Astrocyte of the hippocampus (primary cell): ENCODE measurements around the gene TGM1.
A peak's percentile ranks its signal among the peaks of the same experiment; 100 is the strongest.
"Not testable (repeated sequence)": the region's sequence is repeated elsewhere in the genome, so short reads cannot be mapped to it uniquely, and the experiment has no call there.

ENCODE experiments used
- DNase-seq: peaks from one replicate; pipeline ENCODE4 v3.0.0; 2011; ENCODE audit warnings: low read depth, low spot score

TGM1 gene

DNA sequence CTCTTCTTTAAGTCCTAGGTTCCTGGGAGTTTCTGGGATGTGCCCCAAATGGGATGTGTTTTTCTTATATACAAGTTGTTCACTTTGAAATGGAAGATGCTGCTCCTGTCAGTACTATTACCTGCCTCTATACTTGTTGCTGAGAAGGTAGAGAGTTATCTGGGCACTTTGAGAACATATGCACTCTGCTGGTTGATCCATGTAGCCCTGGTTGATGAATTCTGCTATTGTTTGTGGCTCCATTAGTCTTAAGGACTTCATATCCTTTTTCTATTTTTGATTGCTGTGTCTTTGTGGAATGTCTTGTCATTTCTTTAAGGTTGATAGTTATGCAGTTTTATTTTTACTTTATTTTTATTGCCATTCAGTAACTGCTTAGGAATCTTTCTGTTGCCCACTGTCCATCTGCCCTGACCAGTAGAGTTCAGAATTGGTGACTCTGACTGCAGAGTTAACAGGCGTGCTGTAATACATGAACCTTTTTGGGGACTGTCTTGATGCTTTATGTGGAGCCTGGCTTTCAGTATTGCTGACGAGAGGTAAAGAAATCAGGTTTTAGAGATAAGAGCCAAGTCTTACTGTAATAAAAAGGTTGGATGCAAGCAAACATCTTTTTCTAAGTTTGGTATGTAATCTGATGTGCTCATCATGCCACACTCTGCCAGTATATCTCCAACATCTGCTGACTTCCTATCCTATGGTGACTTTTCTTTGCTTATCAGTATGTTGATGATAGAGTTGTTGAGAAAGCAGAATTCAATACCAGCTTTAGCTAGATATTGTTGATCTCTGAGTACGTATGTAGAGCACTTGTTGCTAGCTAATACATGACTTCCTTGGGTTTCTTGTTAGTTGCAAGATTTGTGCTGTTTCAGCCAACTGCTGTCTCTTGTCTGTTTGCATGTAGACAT is 28.6 kb downstream of the TGM1 start:
- DNase-seq, result no peak

DNA sequence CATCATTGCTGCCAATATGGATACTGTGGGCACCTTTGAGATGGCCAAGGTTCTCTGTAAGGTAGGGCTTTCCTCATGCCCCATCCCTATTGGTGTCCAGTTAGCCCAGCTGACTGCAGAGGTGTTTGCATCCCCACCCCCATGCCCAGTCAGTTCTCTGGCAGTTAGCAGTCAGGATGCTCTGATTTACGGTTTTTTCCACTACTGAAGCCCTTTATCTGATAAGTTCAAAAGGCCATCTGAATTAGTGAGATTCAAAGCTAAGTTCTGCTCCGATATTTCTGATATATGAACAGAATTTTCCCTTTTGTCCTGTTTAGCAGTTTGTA is 29.5 kb downstream of the TGM1 start:
- DNase-seq, result no peak

DNA sequence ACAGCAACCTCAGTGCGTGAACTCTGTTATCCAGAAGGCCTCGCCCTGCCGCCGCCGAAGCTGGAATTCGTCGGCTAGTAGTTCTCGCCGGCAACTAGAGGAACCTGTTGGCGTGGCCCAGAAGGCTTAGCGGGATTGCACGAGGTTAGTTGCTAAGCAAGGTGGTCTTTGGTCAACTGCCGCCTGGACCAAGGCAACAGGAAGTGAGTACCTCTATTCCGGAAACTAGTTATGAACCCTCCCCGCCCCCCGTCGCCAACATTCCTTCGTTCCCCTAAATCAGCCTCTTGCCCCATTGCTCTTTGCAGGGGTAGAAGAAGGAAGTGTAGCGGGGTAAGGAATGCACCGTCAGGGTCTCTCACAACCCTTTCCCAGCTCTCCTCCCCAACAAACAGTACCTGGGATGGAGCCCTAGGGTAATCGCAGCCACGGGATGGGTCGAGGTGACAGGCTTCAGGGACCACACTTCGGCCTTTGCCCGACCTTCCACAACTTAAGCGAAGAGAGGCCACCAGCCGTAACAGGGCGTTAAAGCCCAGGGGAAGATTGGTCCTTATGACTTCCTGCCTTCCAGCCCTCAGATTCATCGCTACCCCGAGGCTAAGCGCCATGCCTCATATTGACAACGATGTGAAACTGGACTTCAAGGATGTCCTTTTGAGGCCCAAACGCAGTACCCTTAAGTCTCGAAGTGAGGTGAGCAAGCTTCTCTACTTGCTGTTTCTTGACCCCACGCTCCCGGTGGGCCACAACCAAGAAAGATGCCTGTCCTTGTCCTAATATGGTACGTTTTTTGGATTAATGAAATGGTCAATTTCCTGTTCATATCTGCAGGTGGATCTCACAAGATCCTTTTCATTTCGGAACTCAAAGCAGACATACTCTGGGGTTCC is 30.1 kb downstream of the TGM1 start, which contains the start of gene GMPR2:
GMPR2 (plus strand) TSS at position 285 of the 893 bp plus-strand sequence; CDS start at position 610, 325 bp downstream.
- DNase-seq, result no peak

DNA sequence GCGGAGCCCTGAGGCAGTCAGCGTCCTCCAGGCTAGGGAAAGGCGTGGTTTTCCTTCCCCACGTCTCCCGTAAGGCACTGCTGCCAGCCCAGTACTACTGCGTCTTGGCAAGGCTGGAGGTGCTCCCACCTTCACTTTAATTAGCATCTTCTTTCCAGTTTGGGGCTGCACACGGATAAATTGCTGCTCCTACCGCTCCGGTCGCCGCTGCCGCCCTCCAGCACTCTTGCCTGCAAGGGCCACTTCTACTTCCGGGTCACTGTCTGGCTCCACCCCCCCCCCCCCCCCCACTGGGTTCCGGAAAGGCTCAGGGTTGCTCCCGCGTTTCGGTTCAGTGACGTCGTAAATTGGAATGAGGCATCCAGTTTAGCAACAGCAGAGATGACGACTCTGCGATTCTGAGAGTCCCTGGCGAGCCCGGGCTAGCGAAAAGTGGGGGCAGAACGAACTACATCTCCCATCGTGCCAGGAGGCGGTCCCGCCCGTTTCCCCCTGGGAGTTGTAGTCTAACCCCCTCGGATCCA is 30.8 kb downstream of the TGM1 start, which contains the start of gene NEDD8:
NEDD8 (minus strand) TSS at position 247 of the 524 bp plus-strand sequence; CDS start at position 147, 100 bp downstream.
- DNase-seq, result peak; percentile 96

DNA sequence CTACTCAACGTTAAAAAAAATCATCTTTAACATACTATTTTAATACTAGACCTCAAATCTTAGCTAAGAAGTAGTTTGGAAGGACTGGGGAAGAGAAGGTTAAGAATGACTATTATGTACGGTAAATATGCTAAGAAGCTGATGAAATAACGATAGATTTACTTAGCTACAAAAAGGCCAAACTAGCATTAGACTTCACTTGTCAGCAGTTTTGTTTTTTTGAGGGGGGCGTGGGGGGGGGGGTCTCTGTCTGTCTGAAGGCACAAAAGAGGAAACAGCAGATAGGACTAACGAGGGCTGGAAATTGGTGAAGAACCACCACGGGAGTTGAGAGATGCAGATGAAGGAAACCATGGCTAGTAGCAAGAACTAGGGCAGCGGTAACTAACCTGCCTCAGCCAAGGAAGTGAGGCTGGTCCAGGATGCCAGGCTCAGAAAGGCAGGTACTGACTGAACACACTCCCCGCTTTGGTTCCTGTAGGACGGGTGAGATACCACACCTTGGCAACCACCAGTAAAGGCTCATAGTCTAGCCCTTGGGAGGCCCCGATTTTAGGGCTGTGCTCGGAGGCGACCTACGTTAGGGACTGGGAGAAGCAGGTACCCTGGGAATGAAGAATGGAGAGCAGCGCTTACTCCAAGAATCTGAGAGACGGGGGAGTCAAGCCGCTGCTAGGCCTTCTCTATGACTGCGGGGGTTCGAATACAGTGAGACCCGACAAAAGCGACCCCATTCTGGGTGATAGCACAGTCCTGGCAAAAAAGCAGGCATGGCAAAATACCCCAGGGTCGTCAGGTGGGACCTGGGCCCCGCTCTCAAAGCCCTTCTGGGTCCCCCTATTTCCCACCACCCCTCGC is 31.5 kb downstream of the TGM1 start:
- DNase-seq, result no peak

DNA sequence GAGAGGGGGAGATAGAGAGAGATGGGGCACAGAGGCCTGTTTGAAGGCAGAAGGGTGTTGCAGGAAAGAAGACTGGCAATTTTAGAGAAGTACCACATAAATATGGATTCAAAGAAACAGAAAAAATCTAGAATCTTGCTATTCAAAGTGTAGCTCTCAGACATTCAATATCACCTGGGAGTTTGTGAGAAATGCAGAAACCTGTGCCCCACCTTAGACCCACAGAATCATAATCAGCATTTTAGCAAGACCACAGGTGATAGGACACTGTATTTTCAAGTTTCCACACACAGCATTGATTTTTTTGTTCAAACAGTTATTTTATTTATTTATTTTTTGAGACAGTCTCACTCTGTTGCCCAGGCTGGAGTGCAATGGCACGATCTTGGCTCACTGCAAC is 34.1 kb downstream of the TGM1 start:
- no peak for DNase-seq

DNA sequence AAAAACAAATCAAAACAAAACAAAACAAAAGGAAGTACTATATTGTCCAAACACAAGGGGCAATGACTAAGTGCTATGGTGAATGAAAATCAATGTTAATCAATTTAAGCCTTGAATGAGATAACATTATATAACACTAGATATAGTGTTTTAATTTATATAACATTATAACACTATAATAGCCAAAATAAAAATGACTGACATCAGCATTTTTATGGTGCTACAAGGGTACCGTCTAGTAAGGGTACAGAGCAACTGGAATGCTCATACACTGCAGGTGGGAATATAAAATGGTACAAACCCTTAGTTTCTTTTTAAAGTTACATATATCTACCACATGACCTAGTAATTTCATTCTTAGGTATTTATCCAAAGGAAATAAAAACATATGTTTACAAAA is 36.5 kb downstream of the TGM1 start:
- DNase-seq, result no peak

DNA sequence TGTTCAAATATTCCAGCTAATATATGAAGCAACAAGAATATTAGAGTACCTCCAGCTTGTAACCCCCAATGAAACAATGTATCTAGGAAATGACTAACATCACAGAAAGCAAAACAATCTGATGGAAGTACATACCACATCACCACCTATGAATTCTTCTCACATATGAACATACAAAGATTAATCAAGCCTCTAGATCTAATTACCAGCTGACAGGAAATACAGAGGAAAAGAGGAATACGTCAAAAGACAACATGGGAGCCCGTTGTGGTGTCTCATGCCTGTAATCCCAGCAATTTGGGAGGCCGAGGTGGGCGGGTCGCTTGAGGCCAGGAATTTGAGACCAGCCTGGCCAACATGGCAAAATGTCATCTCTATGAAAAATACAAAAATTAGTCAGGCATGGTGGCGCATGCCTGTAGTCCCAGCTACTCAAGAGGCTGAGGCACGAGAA is 38.3 kb downstream of the TGM1 start:
- peak; percentile 64 for DNase-seq

DNA sequence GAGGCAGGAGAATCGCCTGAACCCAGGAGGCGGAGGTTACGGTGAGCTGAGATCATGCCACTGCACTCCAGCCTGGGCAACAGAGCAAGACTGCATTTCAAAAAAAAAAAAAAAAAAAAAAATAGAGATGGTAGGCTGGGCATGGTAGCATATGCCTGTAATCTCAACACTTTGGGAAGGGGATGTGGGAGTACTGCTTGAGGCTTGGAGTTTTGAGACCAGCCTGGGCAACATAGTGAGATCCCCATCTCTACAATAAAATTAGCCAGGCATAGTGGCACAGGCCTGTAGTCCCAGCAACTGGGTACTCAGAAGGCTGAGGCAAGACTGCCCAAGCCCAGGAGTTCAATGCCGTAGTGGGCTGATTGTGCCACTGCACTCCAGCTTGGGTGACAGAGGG is 40.0 kb downstream of the TGM1 start:
- not testable (repeated sequence) for DNase-seq

DNA sequence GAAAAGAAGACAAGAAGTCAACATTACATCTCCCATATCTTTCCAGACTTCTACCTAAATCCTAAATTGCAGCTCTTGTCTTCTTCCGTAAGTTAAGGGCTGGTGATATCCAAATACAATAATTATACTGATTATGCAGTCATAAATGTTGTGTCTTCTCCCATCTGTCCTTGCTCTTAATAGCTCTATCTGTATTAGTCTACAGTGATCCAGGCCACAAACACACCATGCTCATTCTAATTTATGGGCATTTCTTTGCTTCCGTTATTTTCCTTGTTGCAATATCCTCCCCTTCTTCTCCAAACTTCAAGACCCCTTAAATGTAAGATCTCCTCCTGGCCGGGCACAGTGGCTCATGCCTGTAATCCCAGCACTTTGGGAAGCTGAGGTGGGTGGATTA is 43.5 kb downstream of the TGM1 start:
- no peak for DNase-seq

DNA sequence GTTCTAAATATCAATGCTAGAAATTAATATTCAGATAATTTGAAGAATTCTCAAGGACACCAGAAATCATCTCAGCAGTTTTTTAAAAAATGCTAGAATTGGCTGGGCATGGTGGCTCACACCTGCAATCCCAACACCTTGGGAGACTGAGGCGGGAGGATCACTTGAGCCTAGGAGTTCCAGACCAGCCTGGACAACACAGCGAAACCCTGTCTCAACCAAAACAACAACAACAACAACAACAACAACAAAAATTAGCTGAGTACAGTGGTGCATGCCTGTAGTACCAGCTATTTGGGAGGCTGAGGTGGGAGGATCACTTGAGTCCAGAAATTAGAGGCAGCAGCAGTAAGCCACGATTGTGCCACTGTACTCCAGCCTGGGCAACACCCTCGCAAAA is 43.9 kb downstream of the TGM1 start:
- no peak for DNase-seq

DNA sequence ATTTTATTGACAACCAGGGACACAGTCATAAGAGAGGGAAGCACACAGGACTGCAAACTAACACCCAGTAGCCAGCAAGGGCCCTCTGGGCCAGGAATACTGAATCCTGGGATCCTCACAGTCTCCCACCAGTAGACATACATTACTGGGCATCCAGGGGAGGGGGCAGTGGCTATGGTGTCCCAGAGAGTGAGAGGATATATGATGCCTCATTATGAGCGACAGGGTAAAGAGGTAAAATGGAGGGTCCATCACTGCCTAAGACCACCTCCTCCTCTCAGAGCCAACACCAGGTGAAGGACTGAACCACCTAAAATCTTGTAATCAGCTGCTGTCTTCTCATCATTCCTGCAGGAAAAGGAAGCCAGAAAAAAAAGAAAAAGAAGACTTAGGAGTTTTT is 46.1 kb downstream of the TGM1 start:
- DNase-seq, result not testable (repeated sequence)

DNA sequence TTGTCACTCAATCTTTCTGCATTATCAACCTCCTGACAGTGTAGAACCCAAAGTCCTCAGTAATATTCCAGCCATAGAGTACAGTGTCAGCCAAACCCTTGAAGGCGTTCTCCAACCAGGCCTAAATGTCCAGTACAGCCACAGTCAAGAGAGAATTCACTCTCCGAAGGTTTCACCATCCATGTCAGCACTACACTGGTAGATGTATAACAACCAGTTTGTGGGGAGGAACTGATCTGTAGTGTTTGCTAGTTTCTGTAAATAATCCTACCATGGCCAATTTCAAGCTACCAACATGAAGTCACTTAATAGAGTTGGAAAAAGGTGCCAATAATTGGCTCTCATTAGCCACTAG is 46.7 kb downstream of the TGM1 start:
- DNase-seq, result no peak

DNA sequence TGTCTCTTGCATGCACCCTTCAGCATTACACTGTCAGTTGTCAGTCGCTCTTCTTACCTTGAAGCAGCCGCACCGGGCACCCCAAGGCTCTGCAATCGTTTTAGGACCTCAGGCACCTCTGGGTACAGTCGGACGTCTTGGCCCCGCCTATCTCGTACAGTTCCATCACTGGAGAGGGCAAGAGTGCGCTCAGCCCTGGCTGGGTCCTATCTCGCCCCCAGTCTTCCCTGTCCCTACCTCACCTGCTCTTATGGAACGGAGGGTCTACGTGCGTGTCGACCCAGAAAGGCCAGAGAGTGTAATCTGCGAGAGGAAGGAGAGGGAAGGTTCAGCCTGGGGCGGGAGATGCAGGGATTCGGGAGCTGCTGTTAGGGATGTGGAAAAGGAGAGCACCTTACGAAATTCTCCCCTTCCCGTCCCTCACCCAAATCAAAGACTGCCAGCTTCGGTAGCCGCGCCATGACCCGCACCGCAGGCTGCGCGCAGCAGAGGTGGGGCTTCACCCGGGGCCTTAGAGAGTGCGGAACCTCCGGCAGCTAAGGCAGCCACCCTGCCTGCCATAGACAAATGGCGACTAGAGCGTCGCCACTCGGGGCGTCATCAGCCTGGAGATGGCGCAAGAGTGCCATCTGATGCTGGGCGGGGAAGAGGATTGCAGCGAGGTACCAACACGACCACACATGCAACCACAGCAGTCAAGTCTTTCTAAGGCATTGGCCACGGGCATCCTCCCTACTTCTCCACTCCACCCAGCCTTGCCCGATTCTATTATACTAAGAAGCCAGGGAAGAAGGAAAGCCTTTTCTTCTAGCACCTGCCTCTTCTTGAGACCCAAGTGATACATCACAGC is 47.3 kb downstream of the TGM1 start, which contains the start of gene MDP1:
MDP1 (minus strand) TSS at position 572 of the 850 bp plus-strand sequence; CDS start at position 461, 111 bp downstream.
- peak; percentile 95 for DNase-seq

DNA sequence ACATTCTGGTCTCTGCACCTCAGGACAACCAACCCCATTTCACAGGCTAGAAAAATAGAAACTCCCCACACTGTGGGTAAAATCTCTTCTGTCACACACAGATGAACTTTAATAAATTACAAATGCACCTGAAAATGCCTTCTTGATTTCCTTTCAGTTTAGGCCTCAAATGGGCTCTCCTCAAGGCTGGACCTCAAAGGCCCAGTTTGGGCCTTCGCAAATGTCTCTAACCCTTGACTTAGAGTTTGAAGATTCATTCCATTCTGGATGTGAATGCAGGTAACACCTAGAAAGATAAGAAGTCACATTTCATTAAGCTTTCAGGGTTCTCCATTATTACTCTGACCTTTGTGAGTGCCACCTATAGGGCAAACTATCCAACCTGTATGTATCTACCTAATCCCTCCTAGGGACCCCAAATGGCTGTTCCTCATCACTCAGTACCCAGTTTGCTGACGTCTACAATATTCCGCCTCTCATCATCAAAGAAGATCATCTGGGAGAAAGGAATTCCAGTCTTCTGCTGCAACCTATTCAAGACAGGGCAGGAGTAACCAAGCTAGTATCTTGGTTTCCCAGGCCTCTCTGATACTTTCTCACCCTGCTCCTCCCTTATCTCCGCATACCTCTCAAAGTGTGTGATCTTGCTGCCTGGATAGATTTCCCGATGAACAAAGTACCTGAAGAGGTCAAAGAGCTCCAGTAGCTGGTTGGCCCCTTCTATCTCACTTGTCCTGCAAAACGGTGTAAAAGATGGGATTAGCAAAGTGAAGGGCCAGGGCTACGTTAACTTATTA is 48.9 kb downstream of the TGM1 start:
- DNase-seq, result no peak

DNA sequence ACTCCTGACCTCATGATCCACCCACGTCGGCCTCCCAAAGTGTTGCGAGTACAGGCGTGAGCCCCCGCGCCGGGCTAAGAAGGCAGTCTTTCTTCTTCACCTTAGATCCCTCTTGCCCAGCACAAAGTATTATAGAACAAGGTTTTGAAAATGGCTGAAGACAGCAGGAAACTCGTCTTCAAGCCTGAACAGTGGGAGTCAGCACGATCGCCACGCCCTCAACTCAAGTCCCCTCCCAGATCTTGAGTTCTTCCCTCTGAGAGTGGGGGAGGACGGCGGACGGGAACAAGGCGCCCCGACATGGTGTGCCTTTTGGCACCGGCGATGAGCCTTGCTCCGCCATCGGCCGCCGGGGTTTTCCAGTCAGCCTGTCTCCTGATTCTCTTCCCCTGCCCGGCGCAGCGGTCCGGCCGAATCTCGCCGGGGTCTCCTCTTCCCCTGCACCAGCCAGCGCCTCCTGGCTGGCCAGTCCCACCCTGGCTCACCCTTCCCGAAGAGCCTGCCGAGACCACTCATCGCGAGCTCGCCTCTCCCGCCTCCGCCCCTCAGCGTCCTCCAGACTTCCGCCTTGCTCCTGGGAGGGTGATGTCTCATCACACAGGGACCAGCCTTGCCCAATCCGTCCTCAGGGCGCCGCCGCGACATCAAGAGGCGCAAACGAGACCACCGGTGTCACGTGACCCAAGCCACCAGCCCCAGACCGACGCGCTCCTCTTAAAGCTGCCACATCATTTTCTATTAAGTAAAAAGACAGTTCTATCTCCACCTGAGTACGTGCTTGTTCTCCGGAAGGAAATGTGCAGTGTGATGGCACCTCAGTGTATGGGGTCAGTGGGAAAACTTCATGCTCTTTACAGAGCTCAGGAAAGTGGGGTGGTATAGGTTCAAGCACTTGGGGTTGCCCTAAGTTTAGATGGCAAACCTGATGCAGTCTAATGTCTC is 49.8 kb downstream of the TGM1 start, which contains the start of gene CHMP4A:
CHMP4A (minus strand) TSS at position 565 of the 942 bp plus-strand sequence; CDS start at position 516, 49 bp downstream.
- DNase-seq, result peak; percentile 99

DNA sequence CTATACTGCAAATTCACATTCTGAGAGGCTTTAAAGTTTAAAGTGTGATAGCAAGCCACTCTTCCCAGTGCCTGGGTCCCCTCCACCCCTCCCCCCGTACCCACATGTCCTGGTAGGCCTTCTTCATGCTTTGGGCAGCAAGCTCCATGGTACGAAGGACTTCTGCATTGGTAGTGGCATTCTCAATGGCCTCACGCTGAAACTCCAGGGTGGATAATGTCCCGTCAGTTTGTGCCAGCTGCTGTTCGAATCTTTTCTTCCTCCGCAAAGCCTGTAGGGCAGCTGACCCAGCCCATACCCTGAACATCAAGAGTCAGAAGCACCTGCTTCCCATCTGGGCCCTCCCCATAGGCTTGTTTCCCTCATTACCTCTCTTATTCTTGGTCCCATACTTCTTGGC is 51.7 kb downstream of the TGM1 start:
- DNase-seq, result no peak

DNA sequence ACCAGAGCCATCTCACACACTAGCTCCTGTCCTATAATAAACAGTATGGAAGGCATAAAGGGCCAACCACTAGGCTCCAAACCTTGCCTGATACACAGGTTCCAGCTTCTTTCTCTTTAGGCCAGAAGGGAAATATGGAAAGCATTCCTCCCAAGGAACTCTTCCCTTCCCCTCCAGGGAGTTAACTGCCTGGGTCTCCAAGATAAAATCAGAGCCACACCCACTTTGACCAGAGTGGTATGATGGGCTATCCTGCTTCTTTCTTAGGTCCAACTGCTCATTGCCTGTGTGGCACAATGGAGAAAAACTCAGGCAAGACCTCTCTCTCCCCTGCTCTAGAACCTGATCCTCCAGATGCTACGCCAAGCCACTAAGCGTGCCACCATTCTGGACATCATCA is 55.4 kb downstream of the TGM1 start:
- DNase-seq, result no peak
